LNCaP clone FGC (cell line): ENCODE measurements around the gene TMEM145.

Experiments used
- DNase-seq: peaks from one replicate; pipeline ENCODE4 v3.0.0-alpha.2; 2011; ENCODE audit warnings: low read depth
- H3K4me3 ChIP-seq: 2 replicates; pipeline ENCODE4 v1.5.1; 2011; ENCODE audit warnings: mild to moderate bottlenecking, low read depth, low read length, control low read depth
- TF ChIP-seq, protein P1 (sequence below): IDR thresholded peaks from 2 replicates; pipeline ENCODE4 v1.5.1; 2012; ENCODE audit warnings: mild to moderate bottlenecking; ENCODE audit not compliant: control insufficient read depth, insufficient read depth; ENCODE audit errors: extremely low read depth

TMEM145 gene

DNA sequence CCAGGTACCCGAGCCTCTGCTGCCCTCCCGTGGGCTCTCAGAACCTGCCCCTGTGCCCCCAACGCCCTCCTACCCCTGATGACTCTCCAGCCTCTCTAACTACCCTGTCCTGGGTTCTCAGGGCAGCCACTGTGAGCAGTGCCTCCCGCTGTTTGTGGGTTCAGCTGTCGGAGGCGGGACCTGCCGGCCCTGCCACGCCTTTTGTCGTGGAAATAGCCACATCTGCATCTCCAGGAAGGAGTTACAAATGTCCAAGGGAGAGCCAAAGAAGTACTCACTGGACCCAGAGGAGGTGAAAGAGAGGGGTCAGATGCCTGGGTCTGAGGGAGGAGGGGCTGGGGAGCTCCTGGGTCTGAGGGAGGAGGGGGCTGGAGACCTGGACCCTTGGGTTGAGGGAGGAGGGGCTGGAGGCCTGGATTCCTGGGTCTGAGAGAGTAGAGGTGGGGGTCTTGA, 57.0 kb downstream of the TMEM145 start:
- DNase-seq, result no peak
- no peak overlapping the region for H3K4me3 ChIP-seq
- TF ChIP-seq, protein P1, sequence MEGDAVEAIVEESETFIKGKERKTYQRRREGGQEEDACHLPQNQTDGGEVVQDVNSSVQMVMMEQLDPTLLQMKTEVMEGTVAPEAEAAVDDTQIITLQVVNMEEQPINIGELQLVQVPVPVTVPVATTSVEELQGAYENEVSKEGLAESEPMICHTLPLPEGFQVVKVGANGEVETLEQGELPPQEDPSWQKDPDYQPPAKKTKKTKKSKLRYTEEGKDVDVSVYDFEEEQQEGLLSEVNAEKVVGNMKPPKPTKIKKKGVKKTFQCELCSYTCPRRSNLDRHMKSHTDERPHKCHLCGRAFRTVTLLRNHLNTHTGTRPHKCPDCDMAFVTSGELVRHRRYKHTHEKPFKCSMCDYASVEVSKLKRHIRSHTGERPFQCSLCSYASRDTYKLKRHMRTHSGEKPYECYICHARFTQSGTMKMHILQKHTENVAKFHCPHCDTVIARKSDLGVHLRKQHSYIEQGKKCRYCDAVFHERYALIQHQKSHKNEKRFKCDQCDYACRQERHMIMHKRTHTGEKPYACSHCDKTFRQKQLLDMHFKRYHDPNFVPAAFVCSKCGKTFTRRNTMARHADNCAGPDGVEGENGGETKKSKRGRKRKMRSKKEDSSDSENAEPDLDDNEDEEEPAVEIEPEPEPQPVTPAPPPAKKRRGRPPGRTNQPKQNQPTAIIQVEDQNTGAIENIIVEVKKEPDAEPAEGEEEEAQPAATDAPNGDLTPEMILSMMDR, result no peak

DNA sequence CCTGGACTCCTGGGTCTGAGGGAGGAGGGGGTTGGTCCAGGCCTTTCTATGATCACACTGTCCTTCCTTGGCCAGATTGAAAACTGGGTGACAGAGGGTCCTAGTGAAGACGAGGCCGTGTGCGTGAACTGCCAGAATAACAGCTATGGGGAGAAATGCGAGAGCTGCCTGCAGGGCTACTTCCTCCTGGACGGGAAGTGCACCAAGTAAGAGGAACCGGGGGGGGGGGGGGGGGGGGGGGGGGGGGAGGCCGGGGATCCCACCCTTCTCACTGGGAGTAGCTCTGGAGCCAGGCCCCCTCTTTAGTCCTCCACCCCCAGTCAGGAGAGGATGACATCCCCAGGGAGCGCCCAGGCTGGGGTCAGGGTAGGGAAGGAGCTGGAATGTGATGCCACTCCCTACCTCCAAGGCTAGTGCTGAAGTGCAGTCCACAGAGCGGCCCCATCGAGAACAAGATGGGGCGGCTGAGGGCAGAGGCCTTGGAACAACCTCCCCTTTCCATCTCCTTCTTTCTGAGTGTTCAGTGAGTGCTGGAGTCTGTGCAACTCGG, 57.6 kb downstream of the TMEM145 start:
- TF ChIP-seq, protein P1, result no peak
- DNase-seq, result no peak
- H3K4me3 ChIP-seq, result no peak overlapping the region
